ENCODE data around the gene TNRC18. TPM values are rescaled to one million over a fixed set of nuclear protein-coding genes. Genes with fewer than 3 reads are reported as not detected.

TNRC18 gene
- total RNA-seq, 1 donor from 2014 or later: 38.4 TPM

GRCh38 chr7:5394264-5395105, 29.1 kb downstream of the TNRC18 start:
- no peaks in the 10 kb centered on the region for H3K27me3 ChIP-seq (ENCODE audit: control insufficient read depth, insufficient read depth, low read length)
- TF ChIP-seq CTCF (IDR thresholded peaks at IDR 0.05; ENCODE audit: insufficient read depth, low read length, poor library complexity, severe bottlenecking): no peak
- H3K36me3 ChIP-seq (ENCODE audit: control insufficient read depth, insufficient read depth, low read length): peaks cover 1% of the 10 kb centered on the region
- H3K4me3 ChIP-seq (ENCODE audit: low read depth, low read length): no peak overlapping the region
- DNase-seq (ENCODE audit: low read depth): no peak

- H3K27me3 ChIP-seq (ENCODE audit: control insufficient read depth, insufficient read depth, low read length): no peaks in the 10 kb centered on the region
- DNase-seq (ENCODE audit: low read depth): no peak
- no peak overlapping the region for H3K4me3 ChIP-seq (ENCODE audit: low read depth, low read length)
- no peak for TF ChIP-seq CTCF (IDR thresholded peaks at IDR 0.05; ENCODE audit: insufficient read depth, low read length, poor library complexity, severe bottlenecking)
- peaks cover 1% of the 10 kb centered on the region for H3K36me3 ChIP-seq (ENCODE audit: control insufficient read depth, insufficient read depth, low read length)
Measured at GRCh38 chr7:5393748-5394147, 29.9 kb downstream of the TNRC18 start.

- no peak for TF ChIP-seq CTCF (IDR thresholded peaks at IDR 0.05; ENCODE audit: insufficient read depth, low read length, poor library complexity, severe bottlenecking)
- H3K36me3 ChIP-seq (ENCODE audit: control insufficient read depth, insufficient read depth, low read length): peaks cover 1% of the 10 kb centered on the region
- H3K4me3 ChIP-seq (ENCODE audit: low read depth, low read length): no peak overlapping the region
Measured at GRCh38 chr7:5393328-5393727, 30.3 kb downstream of the TNRC18 start.

GRCh38 chr7:5390918-5391317, 32.7 kb downstream of the TNRC18 start:
- peaks cover 1% of the 10 kb centered on the region for H3K36me3 ChIP-seq (ENCODE audit: control insufficient read depth, insufficient read depth, low read length)
- no peaks in the 10 kb centered on the region for H3K27me3 ChIP-seq (ENCODE audit: control insufficient read depth, insufficient read depth, low read length)

More at GRCh38 chr7:5393328-5393727, 30.3 kb downstream of the TNRC18 start:
- DNase-seq (ENCODE audit: low read depth): no peak
- H3K27me3 ChIP-seq (ENCODE audit: control insufficient read depth, insufficient read depth, low read length): no peaks in the 10 kb centered on the region

GRCh38 chr7:5388905-5389433, 34.7 kb downstream of the TNRC18 start:
- TF ChIP-seq CTCF (IDR thresholded peaks at IDR 0.05; ENCODE audit: insufficient read depth, low read length, poor library complexity, severe bottlenecking): no peak
- Histone ChIP-seq H3K36me3 (ENCODE audit: control insufficient read depth, insufficient read depth, low read length) (peaks cover 1% of the 10 kb centered on the region), H3K27me3 (ENCODE audit: control insufficient read depth, insufficient read depth, low read length) (no peaks in the 10 kb centered on the region), H3K4me3 (ENCODE audit: low read depth, low read length) (no peak overlapping the region)
- no peak for DNase-seq (ENCODE audit: low read depth)

More at GRCh38 chr7:5390918-5391317, 32.7 kb downstream of the TNRC18 start:
- TF ChIP-seq CTCF (IDR thresholded peaks at IDR 0.05; ENCODE audit: insufficient read depth, low read length, poor library complexity, severe bottlenecking): no peak
- H3K4me3 ChIP-seq (ENCODE audit: low read depth, low read length): no peak overlapping the region
- DNase-seq (ENCODE audit: low read depth): no peak

Data from kidney epithelial cell (primary cell).